GM18526 (cell line): ENCODE data around the gene ARHGAP8.

Source experiments
- POLR2A ChIP-seq: IDR thresholded peaks from 3 replicates; pipeline ENCODE4 v1.6.1; 2011; ENCODE audit not compliant: insufficient read length; ENCODE audit errors: extremely low read depth

Gene ARHGAP8

GRCh38 chr22:44888491-44889254 is 136.3 kb downstream of the ARHGAP8 start:
- no peak for TF ChIP-seq POLR2A

GRCh38 chr22:44889255-44889878 is 137.0 kb downstream of the ARHGAP8 start:
- no peak for TF ChIP-seq POLR2A

GRCh38 chr22:44890416-44891292 is 138.3 kb downstream of the ARHGAP8 start:
- no peak for TF ChIP-seq POLR2A

GRCh38 chr22:44891293-44891747 is 138.9 kb downstream of the ARHGAP8 start:
- TF ChIP-seq POLR2A, result no peak

- TF ChIP-seq POLR2A, result no peak
Measured at GRCh38 chr22:44891791-44892190, 139.4 kb downstream of the ARHGAP8 start.

- no peak for TF ChIP-seq POLR2A
Measured at GRCh38 chr22:44892243-44892642, 139.9 kb downstream of the ARHGAP8 start.

- TF ChIP-seq POLR2A, result no peak
Measured at GRCh38 chr22:44892803-44893730, 140.7 kb downstream of the ARHGAP8 start.

GRCh38 chr22:44893731-44894080 is 141.3 kb downstream of the ARHGAP8 start:
- TF ChIP-seq POLR2A, result no peak

GRCh38 chr22:44894321-44894720 is 141.9 kb downstream of the ARHGAP8 start:
- TF ChIP-seq POLR2A, result no peak

GRCh38 chr22:44894782-44895181 is 142.4 kb downstream of the ARHGAP8 start:
- no peak for TF ChIP-seq POLR2A

- TF ChIP-seq POLR2A, result no peak
Measured at GRCh38 chr22:44895296-44896055, 143.1 kb downstream of the ARHGAP8 start.

GRCh38 chr22:44898236-44898635 is 145.9 kb downstream of the ARHGAP8 start:
- no peak for TF ChIP-seq POLR2A

- no peak for TF ChIP-seq POLR2A
Measured at GRCh38 chr22:44901301-44901700, 148.9 kb downstream of the ARHGAP8 start.
